ENCODE results near the gene JMJD6. TPM values are rescaled to one million over a fixed set of nuclear protein-coding genes. Genes with fewer than 3 reads are reported as not detected.
A peak's percentile ranks its signal among the peaks of the same experiment; 100 is the strongest.

Gene JMJD6
- total RNA-seq, 4 donors from 2014 or later: 29.7 to 42.9 (median 41.7) TPM

GRCh38 chr17:76718516-76718915, 7.9 kb downstream of the JMJD6 start:
- H3K27ac ChIP-seq: no peak overlapping the region
- no peaks in the 10 kb centered on the region for H3K27me3 ChIP-seq
- H3K36me3 ChIP-seq: peaks cover 5 to 88% of the 10 kb centered on the region in 2 donors
- no peak overlapping the region for H3K4me3 ChIP-seq
- peaks cover 16 to 19% of the 10 kb centered on the region in 2 donors for H3K4me1 ChIP-seq
- ATAC-seq: no peak
- no peak for DNase-seq
- intact Hi-C loops (cut with DNase I; ENCODE audit: low total_unique reads): no loop called here
- TF ChIP-seq, protein P1, sequence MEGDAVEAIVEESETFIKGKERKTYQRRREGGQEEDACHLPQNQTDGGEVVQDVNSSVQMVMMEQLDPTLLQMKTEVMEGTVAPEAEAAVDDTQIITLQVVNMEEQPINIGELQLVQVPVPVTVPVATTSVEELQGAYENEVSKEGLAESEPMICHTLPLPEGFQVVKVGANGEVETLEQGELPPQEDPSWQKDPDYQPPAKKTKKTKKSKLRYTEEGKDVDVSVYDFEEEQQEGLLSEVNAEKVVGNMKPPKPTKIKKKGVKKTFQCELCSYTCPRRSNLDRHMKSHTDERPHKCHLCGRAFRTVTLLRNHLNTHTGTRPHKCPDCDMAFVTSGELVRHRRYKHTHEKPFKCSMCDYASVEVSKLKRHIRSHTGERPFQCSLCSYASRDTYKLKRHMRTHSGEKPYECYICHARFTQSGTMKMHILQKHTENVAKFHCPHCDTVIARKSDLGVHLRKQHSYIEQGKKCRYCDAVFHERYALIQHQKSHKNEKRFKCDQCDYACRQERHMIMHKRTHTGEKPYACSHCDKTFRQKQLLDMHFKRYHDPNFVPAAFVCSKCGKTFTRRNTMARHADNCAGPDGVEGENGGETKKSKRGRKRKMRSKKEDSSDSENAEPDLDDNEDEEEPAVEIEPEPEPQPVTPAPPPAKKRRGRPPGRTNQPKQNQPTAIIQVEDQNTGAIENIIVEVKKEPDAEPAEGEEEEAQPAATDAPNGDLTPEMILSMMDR (IDR thresholded peaks at IDR 0.05 in 4 of 5, conservative IDR thresholded peaks at IDR 0.05 in 1 of 5): no peak
- no peak for TF ChIP-seq POLR2A (IDR thresholded peaks at IDR 0.05)
- in situ Hi-C loops (cut with MboI; ENCODE audit: low sequenced_read_pairs in 4 of 4): loop anchor here in 1 of 4 donors (25.0 kb wide), 1 partner anchor 156 kb away; a partner anchor contains a TSS
- no peaks in the 10 kb centered on the region for H3K9me3 ChIP-seq

- Histone ChIP-seq H3K27me3 (no peaks in the 10 kb centered on the region), H3K4me1 (peaks cover 20 to 24% of the 10 kb centered on the region in 2 donors)
- ATAC-seq: no peak
Measured at GRCh38 chr17:76716839-76717215, 9.6 kb downstream of the JMJD6 start.

DNA sequence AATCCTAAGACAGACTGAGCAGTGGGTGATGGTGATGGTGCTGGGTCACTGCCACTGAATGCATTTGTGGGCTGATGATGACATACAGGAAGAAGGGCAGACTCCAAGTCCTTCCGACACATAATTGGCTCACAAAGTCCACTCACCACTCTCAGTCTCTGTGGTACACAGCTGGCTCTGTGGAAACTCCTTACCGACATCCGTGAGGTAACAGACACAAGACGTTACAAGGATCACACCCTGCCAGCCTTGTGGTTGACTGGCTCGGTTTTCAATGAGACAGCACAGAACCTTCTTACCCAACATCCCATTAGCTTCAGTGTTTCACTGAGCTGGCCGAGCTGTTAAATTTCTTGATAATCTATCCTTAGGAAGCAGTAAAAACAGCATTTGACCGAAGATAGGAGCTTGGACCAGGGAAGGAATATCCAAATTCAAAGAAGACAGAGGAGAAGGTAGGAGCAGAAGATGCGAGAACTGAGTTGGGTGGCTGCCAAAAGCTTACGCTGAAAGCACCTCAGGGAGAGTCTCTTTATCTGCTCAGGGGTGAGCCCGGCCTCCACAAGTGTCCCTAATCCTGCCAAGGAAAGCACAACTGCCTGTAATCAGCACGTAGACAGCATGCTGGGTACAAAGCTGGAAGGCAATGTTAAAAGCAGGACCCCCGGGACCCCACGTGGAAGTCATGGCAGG, 10.1 kb downstream of the JMJD6 start:
- ATAC-seq: peak; percentile 90 to 91
- no peak for TF ChIP-seq POLR2A (IDR thresholded peaks at IDR 0.05)
- TF ChIP-seq, protein P1 (IDR thresholded peaks at IDR 0.05 in 4 of 5, conservative IDR thresholded peaks at IDR 0.05 in 1 of 5): no peak
- H3K4me3 ChIP-seq: no peak overlapping the region
- peaks cover 26 to 30% of the 10 kb centered on the region in 2 donors for H3K4me1 ChIP-seq
- H3K9me3 ChIP-seq: no peaks in the 10 kb centered on the region
- intact Hi-C loops (cut with DNase I; ENCODE audit: low total_unique reads): no loop called here
- H3K27me3 ChIP-seq: no peaks in the 10 kb centered on the region
- H3K36me3 ChIP-seq: peaks cover 5 to 72% of the 10 kb centered on the region in 2 donors
- peak overlapping the region; percentile 66 to 84 (median 73) for H3K27ac ChIP-seq
- in situ Hi-C loops (cut with MboI; ENCODE audit: low sequenced_read_pairs in 4 of 4): loop anchor here in 1 of 4 donors (25.0 kb wide), 1 partner anchor 154 kb away; a partner anchor contains a TSS
- peak; percentile 63 to 78 for DNase-seq

More at GRCh38 chr17:76716839-76717215, 9.6 kb downstream of the JMJD6 start:
- TF ChIP-seq, protein P1 (IDR thresholded peaks at IDR 0.05 in 4 of 5, conservative IDR thresholded peaks at IDR 0.05 in 1 of 5): no peak
- TF ChIP-seq POLR2A (IDR thresholded peaks at IDR 0.05): no peak
- Histone ChIP-seq H3K9me3 (no peaks in the 10 kb centered on the region), H3K4me3 (no peak overlapping the region), H3K27ac (peak overlapping the region; percentile 66 to 84 (median 73)), H3K36me3 (peaks cover 5 to 77% of the 10 kb centered on the region in 2 donors)
- no peak for DNase-seq
- in situ Hi-C loops (cut with MboI; ENCODE audit: low sequenced_read_pairs in 4 of 4) (loop anchor here in 1 of 4 donors (25.0 kb wide), 1 partner anchor 155 kb away; a partner anchor contains a TSS), intact Hi-C loops (cut with DNase I; ENCODE audit: low total_unique reads) (no loop called here)

GRCh38 chr17:76715496-76715830, 10.9 kb downstream of the JMJD6 start:
- TF ChIP-seq, protein P1 (IDR thresholded peaks at IDR 0.05 in 4 of 5, conservative IDR thresholded peaks at IDR 0.05 in 1 of 5): no peak
- TF ChIP-seq POLR2A (IDR thresholded peaks at IDR 0.05): no peak
- in situ Hi-C loops (cut with MboI; ENCODE audit: low sequenced_read_pairs in 4 of 4): loop anchor here in 1 of 4 donors (25.0 kb wide), 1 partner anchor 153 kb away; a partner anchor contains a TSS

More at GRCh38 chr17:76715496-76715830, 10.9 kb downstream of the JMJD6 start:
- Histone ChIP-seq H3K27ac (peak overlapping the region; percentile 66 to 84 (median 73)), H3K27me3 (no peaks in the 10 kb centered on the region), H3K9me3 (no peaks in the 10 kb centered on the region), H3K4me1 (peaks cover 30 to 33% of the 10 kb centered on the region in 2 donors), H3K36me3 (peaks cover 5 to 64% of the 10 kb centered on the region in 2 donors), H3K4me3 (no peak overlapping the region)
- ATAC-seq (no peak), DNase-seq (no peak)
- intact Hi-C loops (cut with DNase I; ENCODE audit: low total_unique reads): loop anchor here (1.0 kb wide), 1 partner anchor 27 kb away; no protein-coding TSS in a partner anchor
